ENCODE results near the gene TGFA. TPM values are rescaled to one million over a fixed set of nuclear protein-coding genes. Genes with fewer than 3 reads are reported as not detected.

The TGFA gene
- total RNA-seq, 1 donor from 2014 or later: 1.4 TPM

- H3K4me3 ChIP-seq (ENCODE audit: insufficient read depth, low read depth, low read length): no peak overlapping the region
- H3K79me2 ChIP-seq (ENCODE audit: insufficient read depth, low read length): no peaks in the 10 kb centered on the region
- no peak overlapping the region for H2AFZ ChIP-seq (ENCODE audit: low read depth, low read length)
- no peaks in the 10 kb centered on the region for H4K20me1 ChIP-seq (ENCODE audit: insufficient read depth, low read length)
- Mint-ChIP-seq H3K4me3 (ENCODE audit: unreplicated experiment) (no peak overlapping the region), H3K27ac (ENCODE audit: unreplicated experiment) (no peak overlapping the region), H3K27me3 (ENCODE audit: low read depth, unreplicated experiment) (peaks cover 9% of the 10 kb centered on the region), H3K9me3 (ENCODE audit: unreplicated experiment) (no peaks in the 10 kb centered on the region), H3K4me1 (ENCODE audit: low read depth, unreplicated experiment) (peaks cover 10% of the 10 kb centered on the region), H3K36me3 (ENCODE audit: low read depth, unreplicated experiment) (no peaks in the 10 kb centered on the region)
- no peaks in the 10 kb centered on the region for H3K36me3 ChIP-seq (ENCODE audit: insufficient read depth, low read length)
- DNase-seq (ENCODE audit: low read depth) (no peak), FAIRE-seq (no peak)
- H3K4me1 ChIP-seq (ENCODE audit: insufficient read depth, low read length): peaks cover 13% of the 10 kb centered on the region
- no peak for TF ChIP-seq EZH2 (IDR thresholded peaks at IDR 0.05; ENCODE audit: insufficient read depth, low read length)
- TF ChIP-seq CTCF (IDR thresholded peaks at IDR 0.05; ENCODE audit: insufficient read depth, low read depth, low read length): no peak
- H3K9me3 ChIP-seq (ENCODE audit: insufficient read depth, low read depth, low read length): no peaks in the 10 kb centered on the region
- peaks cover 6% of the 10 kb centered on the region for H3K27me3 ChIP-seq (ENCODE audit: insufficient read depth, low read length)
- H3K27ac ChIP-seq (ENCODE audit: low read depth, low read length): no peak overlapping the region
- H3K9ac ChIP-seq (ENCODE audit: low read length): no peak overlapping the region
- H3K4me2 ChIP-seq (ENCODE audit: low read length): peak overlapping the region; percentile 48
These were observed 28.6 kb downstream of the TGFA start for GRCh38 chr2:70525032-70525431.

GRCh38 chr2:70523996-70524965, 29.3 kb downstream of the TGFA start:
- DNase-seq (ENCODE audit: low read depth) (peak; percentile 76), FAIRE-seq (no peak)
- Histone ChIP-seq H3K4me2 (ENCODE audit: low read length) (peak overlapping the region; percentile 48), H3K4me3 (ENCODE audit: insufficient read depth, low read depth, low read length) (no peak overlapping the region), H2AFZ (ENCODE audit: low read depth, low read length) (no peak overlapping the region), H3K27me3 (ENCODE audit: insufficient read depth, low read length) (peaks cover 6% of the 10 kb centered on the region), H3K79me2 (ENCODE audit: insufficient read depth, low read length) (no peaks in the 10 kb centered on the region), H3K36me3 (ENCODE audit: insufficient read depth, low read length) (no peaks in the 10 kb centered on the region), H4K20me1 (ENCODE audit: insufficient read depth, low read length) (no peaks in the 10 kb centered on the region), H3K9me3 (ENCODE audit: insufficient read depth, low read depth, low read length) (no peaks in the 10 kb centered on the region), H3K4me1 (ENCODE audit: insufficient read depth, low read length) (peaks cover 13% of the 10 kb centered on the region), H3K9ac (ENCODE audit: low read length) (no peak overlapping the region), H3K27ac (ENCODE audit: low read depth, low read length) (no peak overlapping the region)
- H3K27me3 Mint-ChIP-seq (ENCODE audit: low read depth, unreplicated experiment): peaks cover 5% of the 10 kb centered on the region
- H3K4me1 Mint-ChIP-seq (ENCODE audit: low read depth, unreplicated experiment): peaks cover 10% of the 10 kb centered on the region
- peaks cover 3% of the 10 kb centered on the region for H3K9me3 Mint-ChIP-seq (ENCODE audit: unreplicated experiment)
- TF ChIP-seq CTCF (IDR thresholded peaks at IDR 0.05; ENCODE audit: insufficient read depth, low read depth, low read length): no peak
- H3K27ac Mint-ChIP-seq (ENCODE audit: unreplicated experiment): peak overlapping the region; percentile 74
- H3K36me3 Mint-ChIP-seq (ENCODE audit: low read depth, unreplicated experiment): no peaks in the 10 kb centered on the region
- H3K4me3 Mint-ChIP-seq (ENCODE audit: unreplicated experiment): no peak overlapping the region

GRCh38 chr2:70523672-70523995, 30.0 kb downstream of the TGFA start:
- Histone ChIP-seq H3K79me2 (ENCODE audit: insufficient read depth, low read length) (no peaks in the 10 kb centered on the region), H4K20me1 (ENCODE audit: insufficient read depth, low read length) (no peaks in the 10 kb centered on the region), H3K9ac (ENCODE audit: low read length) (no peak overlapping the region), H3K36me3 (ENCODE audit: insufficient read depth, low read length) (no peaks in the 10 kb centered on the region), H3K27ac (ENCODE audit: low read depth, low read length) (no peak overlapping the region), H3K4me2 (ENCODE audit: low read length) (no peak overlapping the region), H3K4me1 (ENCODE audit: insufficient read depth, low read length) (peaks cover 13% of the 10 kb centered on the region), H3K9me3 (ENCODE audit: insufficient read depth, low read depth, low read length) (no peaks in the 10 kb centered on the region), H2AFZ (ENCODE audit: low read depth, low read length) (no peak overlapping the region), H3K27me3 (ENCODE audit: insufficient read depth, low read length) (peaks cover 6% of the 10 kb centered on the region), H3K4me3 (ENCODE audit: insufficient read depth, low read depth, low read length) (no peak overlapping the region)
- DNase-seq (ENCODE audit: low read depth): no peak
- Mint-ChIP-seq H3K9me3 (ENCODE audit: unreplicated experiment) (peaks cover 3% of the 10 kb centered on the region), H3K4me1 (ENCODE audit: low read depth, unreplicated experiment) (peaks cover 10% of the 10 kb centered on the region), H3K4me3 (ENCODE audit: unreplicated experiment) (no peak overlapping the region), H3K27ac (ENCODE audit: unreplicated experiment) (peak overlapping the region; percentile 74), H3K27me3 (ENCODE audit: low read depth, unreplicated experiment) (peaks cover 3% of the 10 kb centered on the region), H3K36me3 (ENCODE audit: low read depth, unreplicated experiment) (no peaks in the 10 kb centered on the region)
- FAIRE-seq: no peak
- TF ChIP-seq EZH2 (IDR thresholded peaks at IDR 0.05; ENCODE audit: insufficient read depth, low read length): no peak

Data from astrocyte (in vitro differentiated cells and primary cell).